ENCODE results near the gene DHRS13. TPM values are rescaled to one million over a fixed set of nuclear protein-coding genes. Genes with fewer than 3 reads are reported as not detected.

Gene DHRS13
- total RNA-seq, 1 experiment from 2014 or later: 5.1 TPM

DNA sequence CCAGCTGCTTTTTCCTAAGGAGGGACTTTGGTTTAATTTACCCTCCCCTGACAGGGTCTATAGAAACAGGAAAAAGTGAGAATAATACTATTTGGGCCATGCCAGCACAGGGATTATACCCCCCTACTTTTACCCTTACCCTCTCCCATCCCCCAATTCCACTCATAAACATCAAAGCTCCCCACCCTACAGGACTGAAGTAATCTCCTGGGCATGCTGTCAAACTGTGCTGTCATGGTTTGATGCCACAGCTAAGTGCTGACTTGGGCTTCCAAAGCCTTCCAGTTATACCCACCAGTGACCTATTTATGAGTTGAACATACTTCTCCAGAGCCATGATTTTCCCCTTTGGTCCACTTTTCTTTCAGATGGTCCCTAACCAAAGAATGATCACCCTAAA is 35.7 kb upstream of the DHRS13 start:
- H3K27me3 ChIP-seq (ENCODE audit: low read length): no peaks in the 10 kb centered on the region
- peaks cover 12% of the 10 kb centered on the region; the same call in 1 of the 2 replicates for H3K36me3 ChIP-seq (ENCODE audit: low read depth, low read length)
- intact Hi-C loops (cut with micrococcal nuclease): no loop called here
- ATAC-seq (no peak), DNase-seq (no peak)
- H3K9me3 ChIP-seq (ENCODE audit: low read length): no peaks in the 10 kb centered on the region
- peaks cover 8% of the 10 kb centered on the region; the same call in 1 of the 2 replicates for H4K20me1 ChIP-seq (ENCODE audit: low read length)
- H3K79me2 ChIP-seq (ENCODE audit: low read length): peaks cover 92% of the 10 kb centered on the region
- no peak overlapping the region for H3K4me3 ChIP-seq (ENCODE audit: low read length)
- peak overlapping the region; percentile 88 for H3K27ac ChIP-seq (ENCODE audit: low read length)
- H3K4me2 ChIP-seq (ENCODE audit: low read length): no peak overlapping the region
- peaks cover 15% of the 10 kb centered on the region for H3K4me1 ChIP-seq (ENCODE audit: insufficient read depth, low read length)
- no peak overlapping the region for H2AFZ ChIP-seq (ENCODE audit: low read length)
- H3K9ac ChIP-seq (ENCODE audit: low read length): no peak overlapping the region
- H3K9me2 ChIP-seq (replicated peaks; ENCODE audit: low read length): no peaks in the 10 kb centered on the region
- ChIA-PET CTCF (no interaction called here), POLR2A (ENCODE audit: unreplicated experiment) (no interaction called here)
- no TSS peak for BruUV-seq (replicated peaks)
- H3F3A ChIP-seq (ENCODE audit: low read length, unreplicated experiment): no peaks in the 10 kb centered on the region
- TF ChIP-seq CTCF (conservative IDR thresholded peaks at IDR 0.05; ENCODE audit: low read depth, low read length) (no peak), EZH2phosphoT487 (IDR thresholded peaks at IDR 0.05; ENCODE audit: borderline replicate concordance, low read length) (no peak), EZH2 (IDR thresholded peaks at IDR 0.05; ENCODE audit: low read length, unreplicated experiment) (no peak)

DNA sequence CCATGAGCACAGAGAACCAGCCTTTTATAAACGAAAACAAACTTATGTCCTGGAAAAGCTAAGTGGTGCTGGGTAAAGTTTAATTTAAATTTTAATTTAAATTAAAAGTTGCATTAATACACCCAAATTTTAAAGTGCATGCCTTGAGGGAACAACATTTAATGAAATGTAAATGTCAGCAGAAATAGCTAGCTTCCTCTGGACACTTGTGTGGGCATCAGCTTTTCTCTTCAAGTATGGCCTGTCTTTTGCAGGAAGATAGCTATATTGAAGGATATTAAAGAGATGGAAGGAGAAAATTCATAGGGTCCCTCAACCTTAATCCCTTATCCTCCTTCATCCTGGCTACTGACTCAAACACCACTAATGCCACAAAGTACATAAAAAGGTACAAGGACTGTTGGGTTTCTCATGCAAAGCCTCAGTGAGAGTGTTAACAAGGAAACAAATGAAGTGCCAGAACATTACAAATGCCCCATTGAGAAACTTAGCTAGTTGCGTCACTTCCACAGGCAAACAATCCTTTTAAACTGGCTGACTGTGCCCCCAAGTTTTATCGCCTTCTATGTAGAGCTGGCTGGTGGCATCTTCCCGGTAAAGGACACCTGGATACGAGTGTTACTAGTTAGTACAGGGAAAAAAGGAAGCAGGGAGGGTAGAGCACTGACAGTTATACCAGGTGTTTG is 34.3 kb upstream of the DHRS13 start:
- BruUV-seq (replicated peaks): no TSS peak
- Histone ChIP-seq H3K36me3 (ENCODE audit: low read depth, low read length) (peaks cover 5% of the 10 kb centered on the region; the same call in 1 of the 2 replicates), H3F3A (ENCODE audit: low read length, unreplicated experiment) (no peaks in the 10 kb centered on the region), H3K4me1 (ENCODE audit: insufficient read depth, low read length) (peaks cover 15% of the 10 kb centered on the region), H3K9me3 (ENCODE audit: low read length) (no peaks in the 10 kb centered on the region), H3K79me2 (ENCODE audit: low read length) (peaks cover 94% of the 10 kb centered on the region), H2AFZ (ENCODE audit: low read length) (no peak overlapping the region), H3K9ac (ENCODE audit: low read length) (peak overlapping the region; percentile 55), H3K4me2 (ENCODE audit: low read length) (no peak overlapping the region), H3K4me3 (ENCODE audit: low read length) (no peak overlapping the region), H3K27ac (ENCODE audit: low read length) (peak overlapping the region; percentile 88), H4K20me1 (ENCODE audit: low read length) (peaks cover 8% of the 10 kb centered on the region; the same call in 1 of the 2 replicates), H3K9me2 (replicated peaks; ENCODE audit: low read length) (no peaks in the 10 kb centered on the region), H3K27me3 (ENCODE audit: low read length) (no peaks in the 10 kb centered on the region)
- ATAC-seq (no peak), DNase-seq (peak; percentile 44)
- ChIA-PET CTCF (no interaction called here), POLR2A (ENCODE audit: unreplicated experiment) (interaction anchor here (0.8 kb wide), 1 partner anchor 14 kb away, joined by 4 read pairs; the partner anchor contains the start of gene PHF12)
- TF ChIP-seq EZH2 (IDR thresholded peaks at IDR 0.05; ENCODE audit: low read length, unreplicated experiment) (no peak), EZH2phosphoT487 (IDR thresholded peaks at IDR 0.05; ENCODE audit: borderline replicate concordance, low read length) (no peak), CTCF (conservative IDR thresholded peaks at IDR 0.05; ENCODE audit: low read depth, low read length) (no peak)
- intact Hi-C loops (cut with micrococcal nuclease): no loop called here
